Suprapubic skin (tissue), 4 donors: ENCODE measurements around the gene CST11. TPM values are rescaled to one million over a fixed set of nuclear protein-coding genes. Genes with fewer than 3 reads are reported as not detected.

Experiments
- DNase-seq, 2 donors: peaks; one replicate each; pipeline ENCODE4 v3.0.0-alpha.2; 2019; ENCODE audit warnings: low spot score in 2 of 2
- H3K27ac ChIP-seq: fragments of 200-600 bp; sonication (generic); one replicate; pipeline ENCODE4 v1.5.1; 2019
- H3K27me3 ChIP-seq: fragments of 200-600 bp; sonication (generic); one replicate; pipeline ENCODE4 v1.5.1; 2019
- H3K36me3 ChIP-seq: fragments of 200-600 bp; sonication (generic); one replicate; pipeline ENCODE4 v1.5.1; 2019
- H3K4me1 ChIP-seq: fragments of 200-600 bp; sonication (generic); one replicate; pipeline ENCODE4 v1.5.1; 2019
- H3K4me3 ChIP-seq: fragments of 200-600 bp; sonication (generic); one replicate; pipeline ENCODE4 v1.5.1; 2019; ENCODE audit warnings: mild to moderate bottlenecking
- H3K9me3 ChIP-seq: fragments of 200-600 bp; sonication (generic); one replicate; pipeline ENCODE4 v1.5.1; 2019
- CTCF ChIP-seq, 2 donors: fragments of 200-600 bp in 1 of 2; fragments of 450-650 bp in 1 of 2; sonication (generic) in 1 of 2; IDR thresholded peaks; one replicate each; pipeline ENCODE4 v1.5.1; 2016 to 2019; ENCODE audit warnings: antibody characterized with exemption in 2 of 2, mild to moderate bottlenecking in 1 of 2, moderate library complexity in 1 of 2
- EP300 ChIP-seq: sonication (generic); formaldehyde crosslinking; IDR thresholded peaks from one replicate; pipeline ENCODE4 v1.6.1; 2017; ENCODE audit warnings: antibody characterized with exemption
- POLR2A ChIP-seq, 2 donors: fragments of 450-650 bp; IDR thresholded peaks; one replicate each; pipeline ENCODE4 v1.6.1; 2017; ENCODE audit warnings: antibody characterized with exemption in 2 of 2, mild to moderate bottlenecking in 2 of 2, moderate library complexity in 2 of 2
- POLR2AphosphoS5 ChIP-seq, 3 donors: sonication (generic); formaldehyde crosslinking; IDR thresholded peaks; one replicate each; pipeline ENCODE4 v1.6.1; 2017; ENCODE audit warnings: antibody characterized with exemption in 3 of 3
- whole genome bisulfite sequencing: methylation state at CpG from one replicate; pipeline ENCODE4 v1.1.5; 2018; 5-methylcytosine and 5-hydroxymethylcytosine counted together
- total RNA-seq, 4 donors: library from RNA; depleted of rRNA; stranded (reverse); fragments of >200 nt; gene quantifications; one replicate each; pipeline ENCODE4 v1.1.0, GENCODE V29; 2016

Gene CST11
- total RNA-seq, 4 donors from 2014 or later = not detected

GRCh38 chr20:23408957-23409356, 43.7 kb downstream of the CST11 start:
- H3K9me3 ChIP-seq = no peaks in the 10 kb centered on the region
- no peaks in the 10 kb centered on the region for H3K36me3 ChIP-seq
- H3K27me3 ChIP-seq = no peaks in the 10 kb centered on the region
- no peak overlapping the region for H3K4me3 ChIP-seq
- WGBS = 88% methylated on average over 2 of the region's 2 CpGs
- DNase-seq = no peak
- peaks cover 14% of the 10 kb centered on the region for H3K4me1 ChIP-seq
- TF ChIP-seq EP300 = no peak
- no peak for TF ChIP-seq CTCF (IDR thresholded peaks at IDR 0.05)
- TF ChIP-seq POLR2A (IDR thresholded peaks at IDR 0.05) = no peak
- TF ChIP-seq POLR2AphosphoS5 (IDR thresholded peaks at IDR 0.05) = no peak
- no peak overlapping the region for H3K27ac ChIP-seq

GRCh38 chr20:23407781-23408464, 44.8 kb downstream of the CST11 start:
- no peaks in the 10 kb centered on the region for H3K36me3 ChIP-seq
- WGBS = 75% methylated on average over 2 of the region's 2 CpGs
- H3K4me3 ChIP-seq = no peak overlapping the region
- H3K9me3 ChIP-seq = no peaks in the 10 kb centered on the region
- peaks cover 21% of the 10 kb centered on the region for H3K4me1 ChIP-seq
- H3K27ac ChIP-seq = no peak overlapping the region
- no peaks in the 10 kb centered on the region for H3K27me3 ChIP-seq
- TF ChIP-seq POLR2AphosphoS5 (IDR thresholded peaks at IDR 0.05) (no peak), CTCF (IDR thresholded peaks at IDR 0.05) (no peak), EP300 (no peak), POLR2A (IDR thresholded peaks at IDR 0.05) (no peak)
- no peak for DNase-seq

GRCh38 chr20:23406880-23407279, 45.8 kb downstream of the CST11 start:
- peaks cover 4% of the 10 kb centered on the region for H3K36me3 ChIP-seq
- DNase-seq = no peak
- H3K9me3 ChIP-seq = no peaks in the 10 kb centered on the region
- peaks cover 17% of the 10 kb centered on the region for H3K4me1 ChIP-seq
- 98% methylated on average over 1 of the region's 1 CpG for WGBS
- TF ChIP-seq POLR2AphosphoS5 (IDR thresholded peaks at IDR 0.05) (no peak), EP300 (no peak), CTCF (IDR thresholded peaks at IDR 0.05) (no peak), POLR2A (IDR thresholded peaks at IDR 0.05) (no peak)
- no peaks in the 10 kb centered on the region for H3K27me3 ChIP-seq
- H3K4me3 ChIP-seq = no peak overlapping the region
- H3K27ac ChIP-seq = no peak overlapping the region

GRCh38 chr20:23404196-23404595, 48.5 kb downstream of the CST11 start:
- peaks cover 4% of the 10 kb centered on the region for H3K36me3 ChIP-seq
- no peak overlapping the region for H3K27ac ChIP-seq
- H3K4me1 ChIP-seq = peaks cover 16% of the 10 kb centered on the region
- H3K9me3 ChIP-seq = no peaks in the 10 kb centered on the region
- no peak overlapping the region for H3K4me3 ChIP-seq
- no peak for DNase-seq
- H3K27me3 ChIP-seq = no peaks in the 10 kb centered on the region
- TF ChIP-seq POLR2AphosphoS5 (IDR thresholded peaks at IDR 0.05) (no peak), POLR2A (IDR thresholded peaks at IDR 0.05) (no peak), CTCF (IDR thresholded peaks at IDR 0.05) (no peak), EP300 (no peak)
- WGBS = 60% methylated on average over 3 of the region's 3 CpGs

GRCh38 chr20:23403751-23404150, 48.9 kb downstream of the CST11 start:
- H3K27ac ChIP-seq = no peak overlapping the region
- peaks cover 4% of the 10 kb centered on the region for H3K36me3 ChIP-seq
- no peaks in the 10 kb centered on the region for H3K9me3 ChIP-seq
- no peaks in the 10 kb centered on the region for H3K27me3 ChIP-seq
- no peak overlapping the region for H3K4me3 ChIP-seq
- DNase-seq = no peak
- TF ChIP-seq CTCF (IDR thresholded peaks at IDR 0.05) = no peak
- H3K4me1 ChIP-seq = peaks cover 16% of the 10 kb centered on the region
- 50% methylated on average over 5 of the region's 5 CpGs for WGBS
